Smooth muscle cell (in vitro differentiated cells): ENCODE data around the gene SNRPA1. TPM values are rescaled to one million over a fixed set of nuclear protein-coding genes. Genes with fewer than 3 reads are reported as not detected.

Experiments used
- DNase-seq: peaks from one replicate; lab custom pipeline; 2025; ENCODE audit not compliant: unreplicated experiment; lab: John Stamatoyannopoulos, UW
- H2AFZ ChIP-seq: fragments of 200-600 bp; sonication (generic); 2 replicates; pipeline ENCODE4 v1.6.0; 2016; ENCODE audit warnings: antibody characterized with exemption, low read depth, mild to moderate bottlenecking
- H3F3A ChIP-seq: fragments of 200-600 bp; sonication (generic); 2 replicates; pipeline ENCODE4 v1.6.0; 2017; ENCODE audit warnings: antibody characterized with exemption, low read depth
- H3K27ac ChIP-seq: fragments of 200-600 bp; sonication (generic); 2 replicates; pipeline ENCODE4 v1.5.1; 2016; ENCODE audit warnings: low read depth, mild to moderate bottlenecking
- H3K27me3 ChIP-seq: fragments of 200-600 bp; sonication (generic); 2 replicates; pipeline ENCODE4 v1.6.1; 2016; ENCODE audit warnings: low read depth, mild to moderate bottlenecking
- H3K36me3 ChIP-seq: fragments of 200-600 bp; sonication (generic); 2 replicates; pipeline ENCODE4 v1.5.1; 2016; ENCODE audit warnings: low read depth
- H3K4me1 ChIP-seq: fragments of 200-600 bp; sonication (generic); 2 replicates; pipeline ENCODE4 v1.5.1; 2016; ENCODE audit warnings: low read depth
- H3K4me2 ChIP-seq: fragments of 200-600 bp; sonication (generic); 2 replicates; pipeline ENCODE4 v1.6.0; 2016; ENCODE audit warnings: mild to moderate bottlenecking
- H3K4me3 ChIP-seq: fragments of 200-600 bp; sonication (generic); 2 replicates; pipeline ENCODE4 v1.5.1; 2016; ENCODE audit warnings: mild to moderate bottlenecking
- H3K79me2 ChIP-seq: fragments of 200-600 bp; sonication (generic); 2 replicates; pipeline ENCODE4 v1.6.0; 2016; ENCODE audit warnings: low read depth, mild to moderate bottlenecking
- H3K9ac ChIP-seq: fragments of 200-600 bp; sonication (generic); 2 replicates; pipeline ENCODE4 v1.6.0; 2016; ENCODE audit warnings: low read depth
- H3K9me3 ChIP-seq: fragments of 200-600 bp; sonication (generic); replicated peaks from 2 replicates; pipeline ENCODE4 v1.5.1; 2016; ENCODE audit warnings: low read depth
- H4K20me1 ChIP-seq: fragments of 200-600 bp; sonication (generic); 2 replicates; pipeline ENCODE4 v1.6.0; 2016; ENCODE audit warnings: low read depth
- CTCF ChIP-seq: fragments of 200-600 bp; sonication (generic); IDR thresholded peaks from 2 replicates; pipeline ENCODE4 v1.5.1; 2017; ENCODE audit warnings: borderline replicate concordance, mild to moderate bottlenecking, antibody characterized with exemption; ENCODE audit not compliant: insufficient read depth, poor library complexity, severe bottlenecking
- WGBS: methylation state at CpG from one replicate; pipeline ENCODE4 v1.1.7; 2016; ENCODE audit warnings: low lambda C conversion rate; 5-methylcytosine and 5-hydroxymethylcytosine counted together
- polyA plus RNA-seq: library from polyadenylated mRNA; unstranded; fragments of >200 nt; fragmentation: Nextera tagmentation; extraction: Ambion mirVana; gene quantifications from 2 replicates; pipeline ENCODE4 v1.2.1, GENCODE V29; 2016
- total RNA-seq: library from RNA; depleted of rRNA; stranded (reverse); fragments of >200 nt; gene quantifications from 2 replicates; pipeline ENCODE4 v1.2.3, GENCODE V29; 2014

Gene SNRPA1
- total and polyA plus RNA-seq, 2 experiments from 2014 or later, result 24.0 to 99.0 TPM

- no peaks in the 10 kb centered on the region for H3K79me2 ChIP-seq
- H3K4me3 ChIP-seq, result no peak overlapping the region
- no peaks in the 10 kb centered on the region for H3F3A ChIP-seq
- H3K36me3 ChIP-seq, result no peaks in the 10 kb centered on the region
- no peak overlapping the region for H3K27ac ChIP-seq
- no peaks in the 10 kb centered on the region for H3K9me3 ChIP-seq
- no peak for TF ChIP-seq CTCF
- H3K27me3 ChIP-seq, result no peaks in the 10 kb centered on the region
- H4K20me1 ChIP-seq, result no peaks in the 10 kb centered on the region
- WGBS, result 73% methylated on average over 5 of the region's 8 CpGs
- H3K4me2 ChIP-seq, result no peak overlapping the region
- no peak overlapping the region for H3K9ac ChIP-seq
- no peaks in the 10 kb centered on the region for H3K4me1 ChIP-seq
- no peak overlapping the region for H2AFZ ChIP-seq
- DNase-seq, result no peak
Observed at GRCh38 chr15:101305820-101306255, 10.8 kb upstream of the SNRPA1 start.

DNA sequence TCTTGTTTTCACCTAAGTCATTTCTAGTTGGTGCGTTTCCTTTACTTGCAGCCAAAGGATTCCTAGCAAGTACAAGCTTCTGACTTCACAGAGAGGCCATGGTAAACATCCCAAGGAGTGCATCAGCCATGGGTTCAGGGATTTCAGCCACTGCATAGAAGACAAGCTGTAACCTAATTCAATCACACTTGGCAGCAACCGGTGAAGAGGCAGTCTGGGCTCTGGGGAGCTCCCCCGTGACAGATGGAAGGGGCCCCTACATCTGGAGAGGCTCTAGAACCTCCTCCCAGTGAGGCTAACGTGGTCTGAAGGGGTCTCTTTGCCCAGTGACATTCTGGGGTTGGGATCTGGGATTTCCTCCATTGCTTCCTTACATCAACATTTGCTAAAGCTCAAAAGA, 8.4 kb upstream of the SNRPA1 start:
- Histone ChIP-seq H3K9me3 (no peaks in the 10 kb centered on the region), H3F3A (no peaks in the 10 kb centered on the region), H3K27ac (no peak overlapping the region), H3K4me3 (no peak overlapping the region), H3K79me2 (no peaks in the 10 kb centered on the region), H3K4me2 (no peak overlapping the region), H3K9ac (no peak overlapping the region), H3K27me3 (no peaks in the 10 kb centered on the region), H3K4me1 (no peaks in the 10 kb centered on the region), H4K20me1 (no peaks in the 10 kb centered on the region), H3K36me3 (no peaks in the 10 kb centered on the region), H2AFZ (no peak overlapping the region)
- WGBS, result 93% methylated on average over 4 of the region's 4 CpGs
- TF ChIP-seq CTCF, result no peak
- no peak for DNase-seq

DNA sequence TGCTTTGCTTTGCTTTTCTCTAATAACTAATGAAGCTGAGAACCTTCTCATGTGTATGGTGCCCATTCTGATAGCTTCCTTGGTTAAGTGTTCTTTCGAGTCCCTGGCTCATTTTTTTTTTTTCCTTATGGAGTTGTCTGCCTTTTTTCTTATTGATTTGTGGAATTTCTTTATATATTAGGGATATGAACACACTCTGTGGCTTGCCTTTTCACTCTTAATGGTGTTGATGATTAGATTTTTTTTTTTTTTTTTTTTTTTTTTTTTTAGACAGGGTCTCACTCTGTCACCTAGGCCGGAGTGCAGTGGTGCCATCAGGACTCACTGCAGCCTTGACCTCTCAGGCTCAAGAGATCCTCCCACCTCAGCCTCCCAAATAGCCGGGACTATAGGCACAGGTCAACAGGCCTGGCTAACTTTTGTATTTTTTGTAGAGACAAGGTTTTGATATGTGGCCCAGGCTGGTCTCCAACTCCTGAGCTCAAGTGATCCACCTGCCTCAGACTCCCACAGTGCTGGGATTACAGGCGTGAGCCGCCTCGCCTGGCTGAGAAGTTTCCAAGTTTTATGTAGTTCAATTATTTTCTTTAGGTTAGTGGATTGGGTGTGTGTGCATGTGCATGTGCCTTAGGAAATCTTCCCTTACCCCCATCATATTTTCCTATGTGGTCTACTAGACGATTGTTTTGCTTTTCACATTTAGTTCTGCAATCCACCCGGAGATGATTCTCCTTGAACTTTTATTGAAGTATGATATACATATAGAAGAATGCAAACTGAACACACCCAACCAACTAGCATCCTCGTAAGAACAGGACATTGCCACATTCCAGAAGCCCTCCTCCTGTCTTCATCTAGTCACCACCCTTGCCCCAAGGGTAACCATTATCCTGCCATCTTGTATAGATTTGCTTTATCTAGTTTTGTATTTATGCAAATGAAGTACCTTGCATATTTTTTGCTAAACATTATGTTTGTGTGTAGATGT, 1.7 kb upstream of the SNRPA1 start:
- H3K79me2 ChIP-seq, result peaks cover 31% of the 10 kb centered on the region

More for the DNA sequence above, 1.7 kb upstream of the SNRPA1 start:
- Histone ChIP-seq H3K27me3 (no peaks in the 10 kb centered on the region), H3K9me3 (no peaks in the 10 kb centered on the region), H4K20me1 (peaks cover 26% of the 10 kb centered on the region), H3K4me2 (peak overlapping the region; percentile 93), H3F3A (no peaks in the 10 kb centered on the region), H3K27ac (peak overlapping the region; percentile 85), H3K9ac (peak overlapping the region; percentile 6), H2AFZ (peak overlapping the region; percentile 94), H3K36me3 (no peaks in the 10 kb centered on the region), H3K4me3 (peak overlapping the region; percentile 82), H3K4me1 (peaks cover 19% of the 10 kb centered on the region)
- 86% methylated on average over 9 of the region's 9 CpGs for WGBS
- DNase-seq, result no peak
- TF ChIP-seq CTCF, result no peak
